ENCODE data around the gene IMPDH1. TPM values are rescaled to one million over a fixed set of nuclear protein-coding genes. Genes with fewer than 3 reads are reported as not detected.

IMPDH1 gene
- total RNA-seq, 1 donor from 2014 or later, result 52.3 TPM

DNA sequence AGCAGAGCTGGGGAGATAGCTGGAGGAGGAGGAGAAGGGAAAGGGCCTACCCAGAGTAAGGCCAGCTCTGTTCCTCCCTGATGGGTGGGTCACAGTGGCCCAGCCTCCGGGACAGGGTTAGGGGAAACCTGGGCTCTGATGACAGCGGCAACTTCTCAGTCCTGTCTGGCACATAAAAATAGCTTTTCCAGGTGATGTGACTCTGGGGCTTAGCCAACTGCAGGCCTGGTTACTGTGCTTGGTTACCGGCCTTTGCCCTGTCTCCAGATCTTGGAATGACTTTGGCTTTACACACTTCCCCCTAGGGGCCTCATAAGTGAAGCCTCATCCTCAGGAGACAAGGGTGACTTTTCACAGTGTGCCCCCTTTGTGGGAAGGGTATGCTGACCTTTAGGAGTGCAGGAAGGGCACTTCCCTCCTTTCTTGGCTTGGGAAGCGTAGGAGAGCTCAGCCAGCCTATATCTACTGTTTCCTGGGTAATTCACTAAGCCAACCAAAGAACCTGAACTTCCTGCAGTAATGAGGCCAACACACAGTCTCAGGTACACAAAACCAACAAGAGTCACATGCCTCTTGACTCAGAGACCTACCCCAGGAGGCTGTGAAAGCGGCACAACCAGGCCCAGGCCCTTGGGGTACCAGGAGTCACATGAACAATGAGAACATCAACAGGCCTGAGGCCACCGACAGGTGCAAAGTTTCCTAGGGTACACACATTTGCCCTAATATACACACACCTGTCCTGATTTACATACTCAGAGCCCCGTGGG, 34.2 kb upstream of the IMPDH1 start:
- H3K4me3 ChIP-seq, result no peak overlapping the region
- intact Hi-C loops (cut with DNase I), result no loop called here
- TF ChIP-seq, protein P1, sequence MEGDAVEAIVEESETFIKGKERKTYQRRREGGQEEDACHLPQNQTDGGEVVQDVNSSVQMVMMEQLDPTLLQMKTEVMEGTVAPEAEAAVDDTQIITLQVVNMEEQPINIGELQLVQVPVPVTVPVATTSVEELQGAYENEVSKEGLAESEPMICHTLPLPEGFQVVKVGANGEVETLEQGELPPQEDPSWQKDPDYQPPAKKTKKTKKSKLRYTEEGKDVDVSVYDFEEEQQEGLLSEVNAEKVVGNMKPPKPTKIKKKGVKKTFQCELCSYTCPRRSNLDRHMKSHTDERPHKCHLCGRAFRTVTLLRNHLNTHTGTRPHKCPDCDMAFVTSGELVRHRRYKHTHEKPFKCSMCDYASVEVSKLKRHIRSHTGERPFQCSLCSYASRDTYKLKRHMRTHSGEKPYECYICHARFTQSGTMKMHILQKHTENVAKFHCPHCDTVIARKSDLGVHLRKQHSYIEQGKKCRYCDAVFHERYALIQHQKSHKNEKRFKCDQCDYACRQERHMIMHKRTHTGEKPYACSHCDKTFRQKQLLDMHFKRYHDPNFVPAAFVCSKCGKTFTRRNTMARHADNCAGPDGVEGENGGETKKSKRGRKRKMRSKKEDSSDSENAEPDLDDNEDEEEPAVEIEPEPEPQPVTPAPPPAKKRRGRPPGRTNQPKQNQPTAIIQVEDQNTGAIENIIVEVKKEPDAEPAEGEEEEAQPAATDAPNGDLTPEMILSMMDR (IDR thresholded peaks at IDR 0.05), result no peak
- no peak for TF ChIP-seq POLR2A (IDR thresholded peaks at IDR 0.05)
- no peak for TF ChIP-seq POLR2AphosphoS5 (IDR thresholded peaks at IDR 0.05; ENCODE audit: insufficient read depth in 1 of 2, low read depth in 1 of 2)
- H3K36me3 ChIP-seq, result no peaks in the 10 kb centered on the region
- H3K27me3 ChIP-seq, result no peaks in the 10 kb centered on the region
- no peaks in the 10 kb centered on the region for H3K4me1 ChIP-seq
- no peak overlapping the region for H3K27ac ChIP-seq
- no peaks in the 10 kb centered on the region for H3K9me3 ChIP-seq
- peak in 1 of 2 donors; percentile 77 for DNase-seq (ENCODE audit: extremely low spot score in 2 of 2)

DNA sequence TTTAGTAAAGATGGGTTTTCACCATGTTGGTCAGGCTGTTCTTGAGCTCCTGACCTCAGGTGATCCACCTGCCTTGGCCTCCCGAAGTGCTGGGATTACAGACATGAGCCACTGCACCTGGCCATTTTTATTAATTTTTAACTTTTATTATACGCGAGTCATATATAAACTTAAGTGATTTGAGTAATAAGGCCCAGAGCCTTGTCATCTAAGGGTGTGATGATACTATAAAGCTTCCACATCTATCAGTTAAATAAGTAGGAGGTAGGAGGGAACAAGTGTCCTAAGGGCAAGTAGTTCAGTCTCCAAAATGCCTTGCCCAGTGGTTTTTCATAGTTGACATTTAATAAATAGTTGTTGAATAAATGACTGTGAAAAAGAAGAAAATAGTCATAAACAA, 32.6 kb upstream of the IMPDH1 start:
- no peaks in the 10 kb centered on the region for H3K9me3 ChIP-seq
- H3K27ac ChIP-seq, result no peak overlapping the region
- no peak for TF ChIP-seq POLR2A (IDR thresholded peaks at IDR 0.05)
- TF ChIP-seq, protein P1 (IDR thresholded peaks at IDR 0.05), result no peak
- TF ChIP-seq POLR2AphosphoS5 (IDR thresholded peaks at IDR 0.05; ENCODE audit: insufficient read depth in 1 of 2, low read depth in 1 of 2), result no peak
- no peaks in the 10 kb centered on the region for H3K27me3 ChIP-seq
- H3K36me3 ChIP-seq, result no peaks in the 10 kb centered on the region
- no peak overlapping the region for H3K4me3 ChIP-seq
- DNase-seq (ENCODE audit: extremely low spot score in 2 of 2), result no peak
- intact Hi-C loops (cut with DNase I), result no loop called here
- no peaks in the 10 kb centered on the region for H3K4me1 ChIP-seq

DNA sequence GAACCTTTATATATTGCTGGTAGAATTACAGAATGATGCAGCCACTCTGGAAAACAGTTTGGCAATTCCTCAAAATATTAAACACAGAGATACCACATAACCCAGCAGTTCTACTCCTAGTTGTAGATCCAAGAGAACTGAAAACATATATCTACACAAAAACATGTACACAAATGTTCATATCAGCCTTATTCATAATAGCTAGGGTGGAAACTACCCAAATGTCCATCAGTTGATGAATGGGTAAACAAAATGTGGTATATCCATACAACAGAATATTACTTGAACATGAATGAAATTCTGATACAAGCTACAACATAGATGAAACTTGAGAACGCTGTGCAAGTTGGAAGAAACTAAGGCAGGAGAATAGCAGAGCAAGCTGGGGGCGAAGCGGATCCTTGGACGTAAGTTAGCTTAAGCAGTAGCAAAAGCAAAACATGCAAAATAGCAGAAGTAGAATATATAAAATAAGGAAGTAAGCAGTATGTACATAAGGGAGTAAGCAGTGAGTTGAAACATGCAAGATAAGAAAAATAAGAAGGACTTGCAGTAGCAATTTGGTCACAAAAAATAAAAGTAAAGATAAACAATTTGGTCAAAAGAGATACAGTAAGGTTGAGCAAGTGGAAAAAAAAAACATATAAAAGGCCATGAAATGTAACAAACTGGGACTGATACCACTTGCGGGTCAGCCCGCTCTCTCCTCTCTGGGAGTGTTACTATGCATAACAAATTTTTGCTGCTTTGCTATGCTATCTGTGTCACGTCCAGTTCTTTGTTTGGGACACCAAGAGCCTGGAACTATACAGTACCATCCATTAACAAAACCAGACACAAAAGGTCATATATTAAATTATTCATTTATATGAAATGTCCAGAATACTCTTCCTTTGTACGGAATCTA, 27.9 kb upstream of the IMPDH1 start:
- Histone ChIP-seq H3K9me3 (no peaks in the 10 kb centered on the region), H3K27me3 (no peaks in the 10 kb centered on the region), H3K36me3 (no peaks in the 10 kb centered on the region), H3K4me3 (no peak overlapping the region), H3K4me1 (no peaks in the 10 kb centered on the region), H3K27ac (no peak overlapping the region)
- intact Hi-C loops (cut with DNase I), result no loop called here
- TF ChIP-seq POLR2AphosphoS5 (IDR thresholded peaks at IDR 0.05; ENCODE audit: insufficient read depth in 1 of 2, low read depth in 1 of 2) (no peak), POLR2A (IDR thresholded peaks at IDR 0.05) (no peak)
- TF ChIP-seq, protein P1 (IDR thresholded peaks at IDR 0.05), result no peak
- no peak for DNase-seq (ENCODE audit: extremely low spot score in 2 of 2)

GRCh38 chr7:128435327-128435686, 25.5 kb upstream of the IMPDH1 start:
- Histone ChIP-seq H3K4me1 (no peaks in the 10 kb centered on the region), H3K27me3 (no peaks in the 10 kb centered on the region), H3K9me3 (no peaks in the 10 kb centered on the region), H3K4me3 (no peak overlapping the region), H3K27ac (no peak overlapping the region), H3K36me3 (no peaks in the 10 kb centered on the region)
- DNase-seq (ENCODE audit: extremely low spot score in 2 of 2), result no peak
- intact Hi-C loops (cut with DNase I), result no loop called here
- TF ChIP-seq POLR2AphosphoS5 (IDR thresholded peaks at IDR 0.05; ENCODE audit: insufficient read depth in 1 of 2, low read depth in 1 of 2) (no peak), POLR2A (IDR thresholded peaks at IDR 0.05) (no peak)
- TF ChIP-seq, protein P1 (IDR thresholded peaks at IDR 0.05), result no peak

Measured in vagina (tissue), 2 donors.